HG03135 (cell line): ENCODE data around the gene GOLGA5.
"Not testable (repeated sequence)": the region's sequence is repeated elsewhere in the genome, so short reads cannot be mapped to it uniquely, and the experiment has no call there.

Source experiments
- ATAC-seq: cut with Tn5 transposase; IDR thresholded peaks from one replicate; pipeline ENCODE4 v1.9.1; 2021; ENCODE audit warnings: mild to moderate bottlenecking, moderate library complexity; ENCODE audit not compliant: unreplicated experiment

GOLGA5 gene

GRCh38 chr14:92778868-92779565 is 15.1 kb upstream of the GOLGA5 start:
- not testable (repeated sequence) for ATAC-seq

DNA sequence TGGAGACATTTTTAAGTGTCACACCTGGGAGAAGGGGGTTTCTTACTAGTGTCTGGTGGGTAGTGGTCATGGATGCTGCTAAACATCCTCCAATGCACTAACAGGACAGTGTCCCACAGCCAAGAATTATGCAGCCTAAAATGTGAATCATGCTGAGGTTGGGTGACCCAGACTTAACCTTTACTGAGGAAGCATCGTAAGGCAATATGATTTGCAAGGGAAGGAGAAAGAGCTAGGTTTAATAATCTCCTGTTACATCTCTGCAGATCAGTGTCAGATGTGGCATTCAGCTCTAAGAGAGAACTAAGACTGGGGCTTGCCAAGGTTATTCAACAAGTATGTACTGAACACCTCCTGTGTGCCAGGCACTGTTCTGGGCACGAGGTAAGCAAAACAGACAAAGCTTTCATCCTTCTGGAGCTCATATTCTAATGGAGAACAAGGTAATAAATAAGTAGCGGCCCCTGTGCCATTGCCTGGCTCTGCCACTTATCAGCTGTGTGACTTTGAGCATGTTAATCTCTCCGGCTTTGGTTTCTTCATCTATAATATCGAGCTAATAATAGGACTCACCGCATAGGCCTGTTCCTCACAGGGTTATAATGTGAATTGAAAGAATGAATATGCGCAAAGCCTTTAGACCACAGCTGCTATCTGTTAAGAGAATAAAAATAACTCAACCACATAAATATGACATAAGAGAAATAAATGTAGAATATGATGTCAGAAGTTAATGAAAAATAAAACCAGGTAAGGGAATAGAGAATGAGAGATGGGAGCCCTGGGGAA is 13.5 kb upstream of the GOLGA5 start:
- no peak for ATAC-seq

DNA sequence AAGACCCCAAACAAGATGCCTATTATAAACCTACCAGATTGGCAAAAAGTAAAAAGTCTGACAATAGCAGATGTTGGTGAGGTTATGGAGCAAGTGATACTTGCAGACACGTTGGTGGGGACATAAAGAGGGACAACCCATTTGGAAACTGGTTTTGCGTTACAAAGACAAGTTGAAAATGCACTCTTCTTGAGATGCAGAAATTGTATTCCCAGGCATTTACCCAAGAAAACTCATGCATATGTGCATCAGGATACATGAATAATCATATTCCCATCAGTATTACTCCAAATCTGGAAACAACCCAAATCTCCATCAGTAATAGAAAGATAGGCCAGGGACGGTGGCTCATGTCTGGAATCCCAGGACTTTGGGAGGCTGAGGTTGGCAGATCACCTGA is 12.8 kb upstream of the GOLGA5 start:
- ATAC-seq, result no peak

- no peak for ATAC-seq
These were observed 10.2 kb upstream of the GOLGA5 start for GRCh38 chr14:92783813-92784431.

DNA sequence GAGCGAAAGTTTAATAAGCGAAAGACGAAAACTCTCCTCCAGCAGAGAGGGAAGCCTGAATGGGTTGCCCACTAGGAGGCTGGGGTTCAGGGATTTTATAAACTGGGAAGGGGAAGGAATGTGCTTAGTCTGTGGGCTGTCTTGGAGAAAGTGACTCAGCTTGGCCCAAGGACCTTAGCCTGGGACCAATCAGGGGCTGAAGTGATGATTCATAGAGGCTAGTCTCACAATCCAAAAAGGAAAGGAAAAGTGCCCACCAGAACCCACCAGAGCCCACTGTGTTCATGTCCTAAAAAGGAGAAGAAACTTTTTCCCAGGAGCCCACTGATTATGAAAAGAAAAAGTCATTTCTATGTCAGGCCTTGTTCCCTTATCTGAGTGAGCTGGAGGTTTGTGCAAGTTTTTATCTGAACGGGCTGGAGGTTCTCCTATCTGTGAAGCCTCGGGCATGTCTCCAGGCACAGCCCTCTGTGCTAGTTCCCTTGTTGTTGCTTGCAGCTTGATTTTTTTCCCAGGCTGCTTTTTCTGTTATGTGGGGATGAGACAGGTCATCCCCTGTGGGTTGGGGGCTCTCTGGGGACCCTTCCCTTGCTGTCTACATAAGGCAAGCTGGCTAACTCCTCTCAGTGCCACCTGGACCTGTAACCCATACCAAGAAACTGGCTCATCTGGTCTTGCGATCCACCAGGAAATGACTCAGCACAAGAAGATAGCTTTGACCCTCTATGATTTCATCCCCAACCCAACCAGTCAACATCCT is 8.3 kb upstream of the GOLGA5 start:
- ATAC-seq, result no peak

GRCh38 chr14:92786427-92786756 is 7.7 kb upstream of the GOLGA5 start:
- no peak for ATAC-seq

DNA sequence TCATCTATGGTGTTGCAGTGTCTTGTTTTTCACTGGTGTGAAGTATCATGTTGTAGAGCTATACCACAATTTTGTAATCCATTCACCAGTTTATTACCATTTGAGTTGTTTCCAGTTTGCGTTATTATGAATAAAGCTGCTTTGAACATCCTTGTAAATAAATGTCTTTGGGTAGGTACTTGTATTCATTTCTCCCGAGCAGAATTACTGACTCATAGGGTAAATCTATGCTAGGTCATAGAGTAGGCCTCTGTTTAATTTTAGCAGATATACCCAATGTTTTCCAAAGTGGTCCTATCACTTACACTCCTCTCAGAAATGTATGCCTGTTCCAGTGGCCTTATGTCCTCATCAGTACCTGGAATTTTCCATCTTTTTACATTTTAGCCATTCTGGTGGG is 6.6 kb upstream of the GOLGA5 start:
- no peak for ATAC-seq

DNA sequence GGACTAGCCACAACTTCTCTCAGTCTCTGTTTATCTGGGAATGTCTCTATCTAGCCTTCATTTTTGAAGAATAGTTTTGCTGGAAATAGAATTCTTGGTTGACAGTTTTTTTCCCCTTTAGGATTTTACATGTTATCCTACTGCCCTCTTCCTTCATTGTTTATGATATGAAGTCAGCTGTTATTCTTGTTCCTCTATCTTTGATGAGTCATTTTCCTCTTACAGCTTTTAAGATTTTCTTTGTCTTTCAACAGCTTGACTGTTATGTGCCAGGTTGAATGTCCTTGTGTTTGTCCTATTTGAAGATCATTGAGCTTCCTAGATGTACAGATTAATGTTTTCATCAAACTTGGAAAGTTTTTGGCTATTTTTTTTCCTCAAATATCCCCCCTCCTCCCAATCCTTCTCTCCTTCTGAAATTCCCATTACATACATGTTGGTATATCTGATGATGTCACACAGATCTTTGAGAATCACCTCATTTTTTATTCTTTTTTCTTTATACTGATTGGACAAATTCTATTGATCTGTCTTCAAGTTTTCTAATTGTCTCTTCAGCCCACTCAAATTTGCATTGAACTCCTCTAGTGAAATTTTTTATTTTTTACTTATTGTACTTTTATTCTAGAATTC is 4.5 kb upstream of the GOLGA5 start:
- no peak for ATAC-seq

DNA sequence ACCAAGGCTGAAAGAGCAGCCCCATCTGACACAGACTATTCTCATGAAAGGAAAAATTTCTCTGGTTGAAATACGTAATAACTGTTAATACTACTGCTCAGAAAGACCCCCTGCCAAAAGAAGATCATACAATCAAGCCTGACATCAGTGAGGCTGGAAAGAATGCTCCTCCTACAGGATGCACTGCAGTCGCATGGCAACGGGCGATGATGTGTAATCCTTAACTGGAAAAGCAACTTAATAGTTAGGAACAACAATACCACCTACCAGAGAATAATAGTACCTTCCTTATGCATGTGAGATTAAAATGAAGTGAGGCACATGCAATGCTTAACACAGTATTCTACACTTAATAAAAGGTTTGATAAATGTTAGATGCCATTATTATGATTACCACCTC is 1.2 kb upstream of the GOLGA5 start:
- ATAC-seq, result no peak

DNA sequence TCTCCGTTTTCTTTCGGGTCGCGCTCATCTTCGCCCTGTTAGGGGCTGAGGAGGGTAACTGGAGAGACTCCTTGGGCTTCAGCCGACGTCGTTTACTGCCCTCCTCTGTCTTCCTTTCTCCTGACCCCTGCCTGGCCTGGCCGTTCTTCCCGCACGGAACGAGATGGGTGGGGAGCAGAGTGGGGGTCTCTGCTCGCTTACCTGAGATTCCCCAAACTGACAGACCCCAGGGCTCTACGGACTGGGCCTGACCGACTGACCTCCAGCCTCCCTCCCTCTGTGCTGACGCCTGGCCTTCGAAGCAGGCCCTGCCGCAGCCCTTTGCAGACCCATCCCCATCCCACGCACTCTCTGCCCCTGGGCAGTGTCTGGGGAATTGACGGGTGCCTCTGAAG is 439 bp downstream of the GOLGA5 start:
- no peak for ATAC-seq

GRCh38 chr14:92794961-92795360 is 856 bp downstream of the GOLGA5 start:
- ATAC-seq, result no peak

DNA sequence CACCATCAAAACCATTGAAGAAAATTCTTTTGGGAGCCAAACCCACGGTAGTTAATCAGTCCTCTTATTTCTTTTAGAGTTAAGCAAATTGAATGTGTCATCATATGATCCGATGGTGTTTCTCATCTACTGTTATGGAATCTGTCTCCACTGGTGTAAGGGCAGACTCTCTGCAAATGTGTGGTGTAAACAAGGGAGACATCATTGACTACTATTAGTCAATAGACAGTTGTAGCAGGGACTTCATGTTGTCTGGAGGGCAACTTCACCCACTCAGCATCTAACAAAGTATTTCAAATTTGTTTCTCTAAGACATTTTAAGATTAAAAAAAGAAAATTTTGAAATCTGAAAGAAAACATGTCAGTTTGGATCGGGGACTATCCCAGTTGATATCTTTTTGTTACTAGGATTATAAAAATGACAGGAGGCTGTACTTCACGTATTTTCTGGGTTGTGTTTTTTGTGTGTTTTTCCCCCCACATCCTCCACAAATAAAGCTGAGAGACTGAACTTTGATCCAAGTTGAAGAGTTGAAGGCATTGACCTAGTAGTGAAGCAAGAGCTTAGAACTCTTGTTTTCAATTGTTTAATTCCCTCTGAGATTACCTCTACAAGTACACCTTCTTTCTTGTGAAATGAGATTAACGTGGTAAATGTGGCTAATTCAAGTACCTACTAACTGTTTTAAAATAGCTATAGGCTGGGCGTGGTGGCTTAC is 4.0 kb downstream of the GOLGA5 start:
- no peak for ATAC-seq

GRCh38 chr14:92798811-92799210 is 4.7 kb downstream of the GOLGA5 start:
- ATAC-seq, result no peak

DNA sequence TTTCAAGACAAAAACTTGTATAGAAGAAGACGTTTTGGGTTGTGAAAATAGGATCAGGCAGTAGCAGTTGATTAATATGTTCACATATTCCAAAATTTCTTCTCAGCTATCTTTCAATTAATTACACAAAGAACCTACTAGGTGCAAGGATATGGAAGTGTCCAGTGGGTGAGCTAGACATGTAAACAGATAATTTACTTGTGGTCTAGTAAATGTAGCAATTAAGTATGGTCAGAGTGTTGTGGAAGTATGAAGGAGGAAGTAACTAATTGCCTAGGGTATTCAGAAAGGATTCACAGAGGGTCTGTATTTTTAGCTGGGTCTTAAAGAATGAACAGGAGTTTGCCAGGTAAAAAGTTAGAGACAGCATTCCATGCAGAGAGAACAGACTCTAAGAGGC is 5.9 kb downstream of the GOLGA5 start:
- ATAC-seq, result no peak

- no peak for ATAC-seq
These were observed 6.4 kb downstream of the GOLGA5 start for GRCh38 chr14:92800525-92800924.

- no peak for ATAC-seq
These were observed 7.8 kb downstream of the GOLGA5 start for GRCh38 chr14:92801917-92802316.

DNA sequence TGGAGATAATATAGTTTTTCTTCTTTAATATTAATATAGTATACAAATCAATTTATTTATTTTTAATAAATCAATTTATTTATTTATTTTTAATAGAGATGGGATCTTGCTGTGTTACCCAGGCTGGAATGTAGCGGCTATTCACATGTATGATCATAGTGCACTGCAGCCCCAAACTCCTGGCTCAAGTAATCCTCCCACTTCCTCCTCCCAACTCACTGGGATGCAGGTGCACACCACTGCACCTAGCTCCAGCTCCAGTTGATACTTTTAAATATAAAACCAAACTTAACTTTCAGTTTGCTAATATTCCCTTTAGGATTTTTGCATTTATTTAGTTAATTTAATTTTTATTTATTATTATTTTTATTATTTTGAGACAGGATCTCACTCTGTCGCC is 8.6 kb downstream of the GOLGA5 start:
- no peak for ATAC-seq

- ATAC-seq, result no peak
These were observed 19.1 kb downstream of the GOLGA5 start for GRCh38 chr14:92813201-92813600.

DNA sequence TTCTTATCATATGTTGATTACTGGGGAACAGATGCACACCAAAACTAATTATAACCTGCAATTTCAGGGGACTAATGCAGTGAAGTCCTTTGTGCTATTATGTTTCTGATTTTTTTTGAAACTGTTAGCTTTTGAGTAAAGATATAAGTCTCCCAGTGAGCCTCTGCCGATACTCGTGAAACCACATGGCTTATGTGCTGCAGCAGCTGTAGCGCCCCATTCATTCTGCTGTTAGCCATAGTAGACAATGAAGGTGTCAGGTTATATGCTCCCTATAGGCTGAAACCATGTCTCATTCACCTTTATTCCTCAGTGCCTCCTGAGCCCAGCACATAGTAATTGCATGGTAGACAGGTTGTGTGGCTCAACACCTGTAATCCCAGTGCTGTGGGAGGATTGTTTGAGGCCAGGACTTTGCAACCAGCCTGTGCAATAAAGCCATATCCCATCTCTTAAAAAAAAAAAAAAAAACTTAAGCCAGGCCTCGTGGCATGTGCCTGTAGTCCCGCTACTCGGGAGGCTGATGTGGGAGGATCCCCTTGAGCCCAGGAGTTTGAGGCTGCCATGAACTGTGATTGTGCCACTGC is 25.0 kb downstream of the GOLGA5 start:
- no peak for ATAC-seq
